ENCODE measurements around the gene ZNRF1. TPM values are rescaled to one million over a fixed set of nuclear protein-coding genes. Genes with fewer than 3 reads are reported as not detected.
"Not testable (repeated sequence)": the region's sequence is repeated elsewhere in the genome, so short reads cannot be mapped to it uniquely, and the experiment has no call there.

The ZNRF1 gene
- polyA plus RNA-seq, 3 donors, result 6.0 to 14.8 (median 8.3) TPM

GRCh38 chr16:74999219-74999608 lies 390 bp downstream of the ZNRF1 start:
- 0 to 1% (median 1%) methylated on average over 27 to 44 of the region's 44 CpGs for WGBS, 3 donors
- no peak overlapping the region for H3K27ac ChIP-seq (ENCODE audit: low read depth, low read length)

- no peak overlapping the region for H3K27ac ChIP-seq (ENCODE audit: low read depth, low read length)
- 1 to 6% (median 1%) methylated on average over 51 to 71 of the region's 71 CpGs for WGBS, 3 donors
These were observed 1.0 kb downstream of the ZNRF1 start for GRCh38 chr16:74999609-75000480.

- no peak overlapping the region for H3K27ac ChIP-seq (ENCODE audit: low read depth, low read length)
- WGBS, 3 donors, result 9 to 51% (median 16%) methylated on average over 15 of the region's 15 CpGs
These were observed 1.8 kb downstream of the ZNRF1 start for GRCh38 chr16:75000481-75001081.

- WGBS, 3 donors, result 48 to 66% (median 50%) methylated on average over 9 of the region's 9 CpGs
- H3K27ac ChIP-seq (ENCODE audit: low read depth, low read length), result no peak overlapping the region
These were observed 3.6 kb downstream of the ZNRF1 start for GRCh38 chr16:75002474-75002873.

GRCh38 chr16:75003931-75004330 lies 5.1 kb downstream of the ZNRF1 start:
- no peak overlapping the region for H3K27ac ChIP-seq (ENCODE audit: low read depth, low read length)
- 89 to 92% (median 90%) methylated on average over 5 of the region's 5 CpGs for WGBS, 3 donors

- 98 to 100% (median 99%) methylated on average over 3 of the region's 3 CpGs for WGBS, 3 donors
- no peak overlapping the region for H3K27ac ChIP-seq (ENCODE audit: low read depth, low read length)
These were observed 5.6 kb downstream of the ZNRF1 start for GRCh38 chr16:75004460-75004859.

GRCh38 chr16:75005697-75006096 lies 6.9 kb downstream of the ZNRF1 start:
- H3K27ac ChIP-seq (ENCODE audit: low read depth, low read length), result no peak overlapping the region

GRCh38 chr16:75007443-75007842 lies 8.6 kb downstream of the ZNRF1 start:
- 89 to 96% (median 91%) methylated on average over 1 of the region's 1 CpG for WGBS, 3 donors
- H3K27ac ChIP-seq (ENCODE audit: low read depth, low read length), result no peak overlapping the region

More at GRCh38 chr16:75005697-75006096, 6.9 kb downstream of the ZNRF1 start:
- WGBS, 3 donors, result 87 to 91% (median 87%) methylated on average over 4 of the region's 4 CpGs

- WGBS, 3 donors, result 65 to 87% (median 71%) methylated on average over 2 to 3 of the region's 3 CpGs
- H3K27ac ChIP-seq (ENCODE audit: low read depth, low read length), result no peak overlapping the region
These were observed 11.6 kb downstream of the ZNRF1 start for GRCh38 chr16:75010427-75010826.

GRCh38 chr16:75011634-75012307 lies 12.9 kb downstream of the ZNRF1 start:
- WGBS, 3 donors, result 19 to 50% (median 32%) methylated on average over 3 of the region's 3 CpGs
- no peak overlapping the region for H3K27ac ChIP-seq (ENCODE audit: low read depth, low read length)

GRCh38 chr16:75012380-75013081 lies 13.7 kb downstream of the ZNRF1 start:
- 44 to 72% (median 48%) methylated on average over 8 of the region's 8 CpGs for WGBS, 3 donors
- H3K27ac ChIP-seq (ENCODE audit: low read depth, low read length), result no peak overlapping the region

- H3K27ac ChIP-seq (ENCODE audit: low read depth, low read length), result not testable (repeated sequence)
- 87 to 100% (median 91%) methylated on average over 6 of the region's 6 CpGs for WGBS, 3 donors
These were observed 14.3 kb downstream of the ZNRF1 start for GRCh38 chr16:75013123-75013522.

- H3K27ac ChIP-seq (ENCODE audit: low read depth, low read length), result no peak overlapping the region
- 92 to 97% (median 94%) methylated on average over 2 of the region's 2 CpGs for WGBS, 3 donors
These were observed 15.5 kb downstream of the ZNRF1 start for GRCh38 chr16:75014318-75014717.

GRCh38 chr16:75016451-75017081 lies 17.7 kb downstream of the ZNRF1 start:
- not testable (repeated sequence) for H3K27ac ChIP-seq (ENCODE audit: low read depth, low read length)
- WGBS, 3 donors, result 72 to 96% (median 80%) methylated on average over 12 of the region's 12 CpGs

- no peak overlapping the region for H3K27ac ChIP-seq (ENCODE audit: low read depth, low read length)
- 44 to 55% (median 45%) methylated on average over 3 of the region's 3 CpGs for WGBS, 3 donors
These were observed 19.1 kb downstream of the ZNRF1 start for GRCh38 chr16:75017670-75018525.

GRCh38 chr16:75019007-75019406 lies 20.2 kb downstream of the ZNRF1 start:
- WGBS, 3 donors, result 87 to 92% (median 90%) methylated on average over 8 of the region's 8 CpGs
- no peak overlapping the region for H3K27ac ChIP-seq (ENCODE audit: low read depth, low read length)

GRCh38 chr16:75019586-75019985 lies 20.8 kb downstream of the ZNRF1 start:
- 98% methylated on average over 7 of the region's 7 CpGs for WGBS, 3 donors
- no peak overlapping the region for H3K27ac ChIP-seq (ENCODE audit: low read depth, low read length)
